GM23338 (cell line): ENCODE results near the gene OLFM1.

Experiments used
- CREB1 ChIP-seq: fragments of 250-450 bp; sonication (Bioruptor Pico); IDR thresholded peaks from 2 replicates; pipeline ENCODE4 v1.5.0; 2020; ENCODE audit warnings: low read depth, mild to moderate bottlenecking, moderate library complexity
- EZH2 ChIP-seq: fragments of 200-600 bp; sonication (generic); IDR thresholded peaks from one replicate; pipeline ENCODE4 v1.8.0; 2017; ENCODE audit warnings: antibody characterized with exemption, mild to moderate bottlenecking, low read depth; ENCODE audit not compliant: unreplicated experiment
- EZH2phosphoT487 ChIP-seq: fragments of 200-600 bp; sonication (generic); IDR thresholded peaks from one replicate; pipeline ENCODE4 v1.8.1; 2018; ENCODE audit warnings: antibody characterized with exemption; ENCODE audit not compliant: unreplicated experiment
- JUNB ChIP-seq: IDR thresholded peaks from one replicate; pipeline ENCODE4 v1.6.1; 2016; ENCODE audit warnings: antibody characterized with exemption; ENCODE audit not compliant: unreplicated experiment
- NANOG ChIP-seq: IDR thresholded peaks from 2 replicates; pipeline ENCODE4 v1.6.1; 2016; ENCODE audit warnings: antibody characterized with exemption, borderline replicate concordance
- POLR2AphosphoS5 ChIP-seq: IDR thresholded peaks from 2 replicates; pipeline ENCODE4 v1.6.1; 2016; ENCODE audit warnings: antibody characterized with exemption, low read depth
- STAT1 ChIP-seq: IDR thresholded peaks from one replicate; pipeline ENCODE4 v1.6.1; 2016; ENCODE audit warnings: antibody characterized with exemption; ENCODE audit not compliant: unreplicated experiment
- ZNF114 ChIP-seq: fragments of 250-450 bp; sonication (Bioruptor Pico); IDR thresholded peaks from 2 replicates; pipeline ENCODE4 v1.5.0; 2020; ENCODE audit warnings: mild to moderate bottlenecking, moderate library complexity
- TF ChIP-seq, protein P1 (sequence below), 2 experiments: fragments of 200-600 bp in 1 of 2; sonication (generic) in 1 of 2; conservative IDR thresholded peaks; 2 replicates each; pipeline versions ENCODE4 v1.5.1 to v1.6.1; 2016 to 2017; ENCODE audit warnings: antibody characterized with exemption in 2 of 2, low read depth in 2 of 2, mild to moderate bottlenecking in 2 of 2, moderate library complexity in 1 of 2
- TF ChIP-seq, protein P2 (sequence below): IDR thresholded peaks from one replicate; pipeline ENCODE4 v1.6.1; 2018; ENCODE audit warnings: antibody characterized with exemption; ENCODE audit not compliant: unreplicated experiment

- TF ChIP-seq, protein P1, sequence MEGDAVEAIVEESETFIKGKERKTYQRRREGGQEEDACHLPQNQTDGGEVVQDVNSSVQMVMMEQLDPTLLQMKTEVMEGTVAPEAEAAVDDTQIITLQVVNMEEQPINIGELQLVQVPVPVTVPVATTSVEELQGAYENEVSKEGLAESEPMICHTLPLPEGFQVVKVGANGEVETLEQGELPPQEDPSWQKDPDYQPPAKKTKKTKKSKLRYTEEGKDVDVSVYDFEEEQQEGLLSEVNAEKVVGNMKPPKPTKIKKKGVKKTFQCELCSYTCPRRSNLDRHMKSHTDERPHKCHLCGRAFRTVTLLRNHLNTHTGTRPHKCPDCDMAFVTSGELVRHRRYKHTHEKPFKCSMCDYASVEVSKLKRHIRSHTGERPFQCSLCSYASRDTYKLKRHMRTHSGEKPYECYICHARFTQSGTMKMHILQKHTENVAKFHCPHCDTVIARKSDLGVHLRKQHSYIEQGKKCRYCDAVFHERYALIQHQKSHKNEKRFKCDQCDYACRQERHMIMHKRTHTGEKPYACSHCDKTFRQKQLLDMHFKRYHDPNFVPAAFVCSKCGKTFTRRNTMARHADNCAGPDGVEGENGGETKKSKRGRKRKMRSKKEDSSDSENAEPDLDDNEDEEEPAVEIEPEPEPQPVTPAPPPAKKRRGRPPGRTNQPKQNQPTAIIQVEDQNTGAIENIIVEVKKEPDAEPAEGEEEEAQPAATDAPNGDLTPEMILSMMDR (conservative IDR thresholded peaks at IDR 0.05; ENCODE audit: low read depth in 2 of 2) = no peak
- TF ChIP-seq EZH2 (no peak), POLR2AphosphoS5 (no peak), CREB1 (no peak), STAT1 (no peak), JUNB (no peak), EZH2phosphoT487 (no peak), NANOG (no peak), ZNF114 (CRISPR knock-in tag) (no peak)
- TF ChIP-seq, protein P2, sequence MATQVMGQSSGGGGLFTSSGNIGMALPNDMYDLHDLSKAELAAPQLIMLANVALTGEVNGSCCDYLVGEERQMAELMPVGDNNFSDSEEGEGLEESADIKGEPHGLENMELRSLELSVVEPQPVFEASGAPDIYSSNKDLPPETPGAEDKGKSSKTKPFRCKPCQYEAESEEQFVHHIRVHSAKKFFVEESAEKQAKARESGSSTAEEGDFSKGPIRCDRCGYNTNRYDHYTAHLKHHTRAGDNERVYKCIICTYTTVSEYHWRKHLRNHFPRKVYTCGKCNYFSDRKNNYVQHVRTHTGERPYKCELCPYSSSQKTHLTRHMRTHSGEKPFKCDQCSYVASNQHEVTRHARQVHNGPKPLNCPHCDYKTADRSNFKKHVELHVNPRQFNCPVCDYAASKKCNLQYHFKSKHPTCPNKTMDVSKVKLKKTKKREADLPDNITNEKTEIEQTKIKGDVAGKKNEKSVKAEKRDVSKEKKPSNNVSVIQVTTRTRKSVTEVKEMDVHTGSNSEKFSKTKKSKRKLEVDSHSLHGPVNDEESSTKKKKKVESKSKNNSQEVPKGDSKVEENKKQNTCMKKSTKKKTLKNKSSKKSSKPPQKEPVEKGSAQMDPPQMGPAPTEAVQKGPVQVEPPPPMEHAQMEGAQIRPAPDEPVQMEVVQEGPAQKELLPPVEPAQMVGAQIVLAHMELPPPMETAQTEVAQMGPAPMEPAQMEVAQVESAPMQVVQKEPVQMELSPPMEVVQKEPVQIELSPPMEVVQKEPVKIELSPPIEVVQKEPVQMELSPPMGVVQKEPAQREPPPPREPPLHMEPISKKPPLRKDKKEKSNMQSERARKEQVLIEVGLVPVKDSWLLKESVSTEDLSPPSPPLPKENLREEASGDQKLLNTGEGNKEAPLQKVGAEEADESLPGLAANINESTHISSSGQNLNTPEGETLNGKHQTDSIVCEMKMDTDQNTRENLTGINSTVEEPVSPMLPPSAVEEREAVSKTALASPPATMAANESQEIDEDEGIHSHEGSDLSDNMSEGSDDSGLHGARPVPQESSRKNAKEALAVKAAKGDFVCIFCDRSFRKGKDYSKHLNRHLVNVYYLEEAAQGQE = no peak
Measured at GRCh38 chr9:135093911-135094584, 6.6 kb downstream of the OLFM1 start.
